Astrocyte of the spinal cord (primary cell): ENCODE data around the gene POU2AF2.

ENCODE experiments used
- DNase-seq: peaks from one replicate; pipeline ENCODE4 v3.0.0; 2011; ENCODE audit warnings: low read depth, low spot score
- H3K4me3 ChIP-seq: 2 replicates; pipeline ENCODE4 v1.5.1; 2011; ENCODE audit warnings: low read depth, mild to moderate bottlenecking, low read length, moderate library complexity
- in situ Hi-C: cut with HindIII; loops from 2 replicates; pipeline ENCODE4 v1.10.0; 2017; ENCODE audit warnings: low sequenced_read_pairs
- TF ChIP-seq, protein P1 (sequence below): IDR thresholded peaks from 2 replicates; pipeline ENCODE4 v1.5.1; 2012; ENCODE audit warnings: low read depth, mild to moderate bottlenecking, low read length, inconsistent platforms

POU2AF2 gene

DNA sequence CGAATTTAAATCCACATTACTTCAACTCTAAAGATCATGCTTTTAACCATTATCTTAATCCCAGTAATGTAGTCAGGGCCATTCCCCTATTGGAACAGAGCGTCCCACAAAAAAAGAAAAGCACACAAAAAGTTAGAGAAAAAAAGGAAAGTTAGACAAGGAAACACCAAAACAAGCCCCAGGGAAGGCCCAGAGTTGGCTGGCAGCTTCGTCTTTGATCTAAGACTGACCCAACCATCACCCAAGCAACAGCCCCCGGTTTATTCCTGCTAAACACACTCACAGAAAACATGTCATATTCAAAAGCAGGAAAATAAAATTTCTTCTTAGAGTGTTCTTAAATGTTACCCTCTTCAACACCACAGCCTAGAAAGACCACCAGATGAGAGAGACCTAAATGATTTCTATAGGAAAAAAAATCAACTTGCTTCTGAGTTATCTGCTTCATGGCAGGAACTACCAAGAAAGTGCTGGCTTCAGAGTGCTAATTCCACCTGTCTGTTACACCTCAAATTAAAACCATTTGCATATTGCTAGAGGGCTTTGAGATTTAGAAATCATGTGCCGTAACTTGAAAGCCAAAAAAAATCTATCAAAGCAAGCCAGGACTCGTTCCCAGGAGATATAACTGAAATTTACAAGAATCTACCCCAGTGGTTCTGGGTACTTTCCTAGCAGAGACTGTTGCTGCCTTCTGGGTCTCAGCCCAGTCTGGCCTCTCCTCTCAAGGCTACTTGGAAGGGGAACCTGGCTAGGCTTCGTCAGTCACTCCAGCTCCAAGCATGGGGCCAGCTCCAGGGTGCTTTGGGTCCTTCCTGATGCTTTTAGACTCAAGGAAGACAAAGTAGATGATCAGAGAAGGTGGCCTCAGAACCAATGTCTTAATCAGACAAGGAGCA is 84.0 kb downstream of the POU2AF2 start:
- TF ChIP-seq, protein P1, sequence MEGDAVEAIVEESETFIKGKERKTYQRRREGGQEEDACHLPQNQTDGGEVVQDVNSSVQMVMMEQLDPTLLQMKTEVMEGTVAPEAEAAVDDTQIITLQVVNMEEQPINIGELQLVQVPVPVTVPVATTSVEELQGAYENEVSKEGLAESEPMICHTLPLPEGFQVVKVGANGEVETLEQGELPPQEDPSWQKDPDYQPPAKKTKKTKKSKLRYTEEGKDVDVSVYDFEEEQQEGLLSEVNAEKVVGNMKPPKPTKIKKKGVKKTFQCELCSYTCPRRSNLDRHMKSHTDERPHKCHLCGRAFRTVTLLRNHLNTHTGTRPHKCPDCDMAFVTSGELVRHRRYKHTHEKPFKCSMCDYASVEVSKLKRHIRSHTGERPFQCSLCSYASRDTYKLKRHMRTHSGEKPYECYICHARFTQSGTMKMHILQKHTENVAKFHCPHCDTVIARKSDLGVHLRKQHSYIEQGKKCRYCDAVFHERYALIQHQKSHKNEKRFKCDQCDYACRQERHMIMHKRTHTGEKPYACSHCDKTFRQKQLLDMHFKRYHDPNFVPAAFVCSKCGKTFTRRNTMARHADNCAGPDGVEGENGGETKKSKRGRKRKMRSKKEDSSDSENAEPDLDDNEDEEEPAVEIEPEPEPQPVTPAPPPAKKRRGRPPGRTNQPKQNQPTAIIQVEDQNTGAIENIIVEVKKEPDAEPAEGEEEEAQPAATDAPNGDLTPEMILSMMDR = no peak
- no peak overlapping the region for H3K4me3 ChIP-seq
- in situ Hi-C loops = no loop called here
- DNase-seq = no peak

DNA sequence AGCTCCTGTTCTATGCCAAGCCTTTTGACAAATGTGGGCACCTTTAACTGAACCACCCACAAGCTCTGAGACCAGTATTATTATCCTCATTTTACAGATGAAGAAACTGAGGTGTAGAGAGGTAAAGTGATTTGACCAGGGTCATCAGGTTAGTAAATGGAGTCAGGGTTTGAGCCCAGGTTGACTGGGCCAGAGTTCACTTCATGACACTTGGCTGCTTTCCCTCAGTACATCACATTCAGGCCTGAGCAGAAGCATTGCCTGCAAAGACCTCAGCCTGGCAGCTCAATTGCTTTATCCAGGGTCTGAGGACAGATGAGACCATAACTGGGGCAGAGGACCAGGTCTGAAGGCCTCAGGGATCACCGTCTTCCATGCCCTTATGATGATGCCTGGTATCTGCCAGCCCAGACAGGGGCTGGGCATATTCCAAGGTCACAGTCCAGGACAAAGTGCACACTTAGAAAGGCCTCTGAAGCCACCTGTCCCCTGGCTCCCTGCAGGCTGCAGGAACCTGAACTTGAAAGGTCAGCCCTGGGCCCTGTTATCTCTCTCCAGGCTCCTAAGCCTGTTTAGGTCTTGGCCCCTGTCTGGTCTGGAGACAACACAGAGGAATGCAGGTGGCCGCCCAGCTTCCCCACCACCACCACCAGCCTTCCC is 84.8 kb downstream of the POU2AF2 start:
- TF ChIP-seq, protein P1 = no peak
- H3K4me3 ChIP-seq = no peak overlapping the region
- in situ Hi-C loops = no loop called here
- no peak for DNase-seq

DNA sequence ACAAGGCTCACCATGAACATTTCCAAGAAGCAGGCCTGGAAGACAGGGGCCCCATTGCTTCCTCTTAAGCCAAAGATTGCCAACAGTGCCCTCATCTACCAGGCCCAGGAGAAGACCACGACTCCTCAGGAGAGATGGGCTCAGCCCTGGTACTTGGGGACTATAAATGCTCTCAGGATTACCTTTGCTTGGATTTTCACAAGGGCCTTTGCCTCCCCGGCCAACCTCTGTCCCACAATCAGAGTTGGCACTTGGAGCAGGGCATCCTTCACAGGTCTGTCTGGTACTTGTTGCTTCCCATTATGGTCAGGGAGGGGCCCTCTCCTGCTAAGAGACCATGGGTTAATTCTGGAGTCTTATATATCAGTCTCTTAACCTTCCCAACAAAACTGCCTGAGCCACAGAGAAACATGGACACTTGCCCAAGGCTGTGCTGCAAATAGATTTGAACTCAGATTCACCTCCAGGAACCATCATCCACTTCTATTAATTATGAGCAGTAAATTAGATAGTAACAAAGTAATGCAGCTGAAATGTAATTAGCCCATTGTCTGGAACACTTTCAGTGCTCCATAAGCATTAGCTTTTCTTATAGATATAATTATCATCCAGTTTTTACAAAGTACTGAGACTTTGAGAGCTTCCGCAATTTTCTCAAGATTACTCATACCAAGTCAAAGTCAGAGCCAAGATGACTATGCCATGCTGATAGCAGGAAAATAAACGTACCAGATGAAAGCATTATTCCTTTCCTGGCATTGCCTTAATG is 86.4 kb downstream of the POU2AF2 start:
- H3K4me3 ChIP-seq = no peak overlapping the region
- peak; percentile 66 for DNase-seq
- in situ Hi-C loops = no loop called here
- TF ChIP-seq, protein P1 = no peak

DNA sequence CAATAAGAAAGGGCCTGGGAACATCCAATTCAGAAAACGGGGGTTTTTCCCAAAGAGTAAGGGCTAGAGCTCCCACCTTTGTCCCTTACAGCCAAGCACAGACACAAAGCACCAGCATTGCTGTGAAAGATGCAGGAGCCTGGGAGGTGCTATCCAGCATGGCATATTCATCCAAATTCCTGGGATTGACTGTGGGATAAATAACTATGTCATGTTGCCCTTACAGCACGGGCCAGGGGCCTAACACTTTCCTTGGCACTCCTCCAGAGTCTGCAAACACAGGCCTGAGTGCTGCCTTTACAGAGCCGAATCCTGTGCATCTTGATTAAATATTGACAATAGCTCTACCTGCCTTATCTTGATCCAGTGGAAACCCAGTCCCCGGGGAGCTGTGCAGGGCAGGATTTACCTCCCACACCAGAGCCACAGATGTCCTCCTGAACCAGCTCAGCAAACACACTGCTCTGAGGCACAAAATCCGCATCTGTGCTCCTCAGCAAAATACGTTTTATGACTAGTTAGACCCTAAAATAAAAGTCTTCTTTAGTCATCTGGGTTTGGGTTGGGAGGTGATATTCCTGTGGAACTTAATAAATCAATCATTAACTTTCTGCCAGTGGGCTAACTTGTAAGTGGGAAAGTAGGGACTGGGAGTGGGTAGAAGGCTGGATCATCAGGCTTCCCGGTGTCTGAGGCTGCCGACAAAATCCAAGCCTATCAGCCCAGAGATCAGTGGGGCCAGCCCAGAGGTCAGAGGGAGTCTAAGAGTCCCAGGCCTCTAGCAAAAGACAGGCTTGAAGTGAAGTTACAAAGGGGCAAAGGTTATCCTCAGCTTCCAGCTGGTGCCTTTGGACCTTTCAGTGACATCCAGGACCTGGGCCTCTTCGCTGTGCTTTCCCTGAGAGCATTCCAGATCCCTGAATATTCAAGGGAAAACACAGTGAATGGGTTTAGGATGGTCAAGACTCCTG is 89.3 kb downstream of the POU2AF2 start:
- no peak overlapping the region for H3K4me3 ChIP-seq
- DNase-seq = no peak
- TF ChIP-seq, protein P1 = no peak
- in situ Hi-C loops = no loop called here

DNA sequence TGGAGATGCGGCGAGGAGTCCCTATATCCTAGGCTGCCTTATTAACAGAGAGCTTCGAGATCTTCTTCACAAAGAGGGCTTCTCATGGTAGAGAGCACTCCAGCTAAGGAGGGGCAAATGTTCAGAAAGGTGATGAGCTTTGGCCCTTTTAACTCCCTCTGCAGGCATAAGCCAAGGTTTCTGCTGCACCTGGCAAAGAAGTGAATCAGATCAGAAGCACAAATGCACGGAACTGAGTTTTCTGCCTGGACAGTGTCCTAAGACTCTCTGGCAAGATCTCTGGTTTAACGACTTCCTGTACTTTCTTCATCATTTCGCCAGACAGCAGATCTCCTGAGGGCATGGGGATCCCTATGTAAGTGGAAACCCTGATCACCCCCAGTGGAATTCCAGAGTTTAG is 90.0 kb downstream of the POU2AF2 start:
- TF ChIP-seq, protein P1 = no peak
- in situ Hi-C loops = no loop called here
- no peak overlapping the region for H3K4me3 ChIP-seq
- no peak for DNase-seq
